RWPE1 (cell line): ENCODE measurements around the gene IKZF3.
"Not testable (repeated sequence)": the region's sequence is repeated elsewhere in the genome, so short reads cannot be mapped to it uniquely, and the experiment has no call there.

ENCODE experiments used
- CTCF ChIA-PET: fragments of 350-600 bp; sonication (Branson Sonifier 250); formaldehyde crosslinking; extraction: SDS; loops from one replicate; lab custom pipeline; 2021; lab: Yijun Ruan, JAX
- POLR2A ChIA-PET: fragments of 400-600 bp; formaldehyde crosslinking; extraction: SDS; loops from one replicate; lab custom pipeline; 2020; ENCODE audit warnings: antibody characterized with exemption; ENCODE audit not compliant: low non-redundant PET; lab: Yijun Ruan, JAX
- DNase-seq: peaks from one replicate; pipeline ENCODE4 v3.0.0; 2012; ENCODE audit warnings: low spot score
- H3K27ac ChIP-seq: fragments of 450-650 bp; 2 replicates; pipeline ENCODE4 v1.5.1; 2017
- CTCF ChIP-seq: fragments of 450-650 bp; conservative IDR thresholded peaks from 2 replicates; pipeline ENCODE4 v1.5.1; 2017; ENCODE audit warnings: low read depth, mild to moderate bottlenecking

IKZF3 gene

GRCh38 chr17:39752241-39752881 lies 111.8 kb downstream of the IKZF3 start:
- TF ChIP-seq CTCF, result no peak
- ChIA-PET CTCF (interaction anchor here (0.6 to 3.8 kb wide), 6 partner anchors 15 to 223 kb away, joined by 4 to 21 read pairs (median 6); partner anchors contain the start of gene MIEN1), POLR2A (no interaction called here)
- peak overlapping the region; percentile 90 for H3K27ac ChIP-seq
- no peak for DNase-seq

GRCh38 chr17:39751637-39752036 lies 112.5 kb downstream of the IKZF3 start:
- POLR2A ChIA-PET, result interaction anchor here (0.5 kb wide), 1 partner anchor 35 kb away, joined by 4 read pairs; no protein-coding TSS in a partner anchor

GRCh38 chr17:39751016-39751543 lies 113.0 kb downstream of the IKZF3 start:
- no peak for DNase-seq
- no peak for TF ChIP-seq CTCF
- CTCF ChIA-PET, result interaction anchor here (0.6 to 1.4 kb wide), 4 partner anchors 17 to 130 kb away, joined by 3 to 4 read pairs (median 3); partner anchors contain the start of gene TCAP
- H3K27ac ChIP-seq, result peak overlapping the region; percentile 90
- POLR2A ChIA-PET, result interaction anchor here (0.5 to 1.0 kb wide), 2 partner anchors 11 to 35 kb away, joined by 3 to 4 read pairs; no protein-coding TSS in a partner anchor

More at GRCh38 chr17:39751637-39752036, 112.5 kb downstream of the IKZF3 start:
- H3K27ac ChIP-seq, result peak overlapping the region; percentile 90
- no peak for TF ChIP-seq CTCF
- CTCF ChIA-PET, result interaction anchor here (0.6 to 1.2 kb wide), 3 partner anchors 18 to 112 kb away, joined by 3 to 6 read pairs (median 3); partner anchors contain the start of gene TCAP
- no peak for DNase-seq

GRCh38 chr17:39750131-39751015 lies 113.7 kb downstream of the IKZF3 start:
- peak; percentile 36 for DNase-seq
- H3K27ac ChIP-seq, result peak overlapping the region; percentile 90
- ChIA-PET CTCF (interaction anchor here (0.6 to 1.4 kb wide), 4 partner anchors 82 to 129 kb away, joined by 3 to 4 read pairs (median 3); no protein-coding TSS in a partner anchor), POLR2A (interaction anchor here (1.0 kb wide), 1 partner anchor 11 kb away, joined by 3 read pairs; no protein-coding TSS in a partner anchor)
- no peak for TF ChIP-seq CTCF

DNA sequence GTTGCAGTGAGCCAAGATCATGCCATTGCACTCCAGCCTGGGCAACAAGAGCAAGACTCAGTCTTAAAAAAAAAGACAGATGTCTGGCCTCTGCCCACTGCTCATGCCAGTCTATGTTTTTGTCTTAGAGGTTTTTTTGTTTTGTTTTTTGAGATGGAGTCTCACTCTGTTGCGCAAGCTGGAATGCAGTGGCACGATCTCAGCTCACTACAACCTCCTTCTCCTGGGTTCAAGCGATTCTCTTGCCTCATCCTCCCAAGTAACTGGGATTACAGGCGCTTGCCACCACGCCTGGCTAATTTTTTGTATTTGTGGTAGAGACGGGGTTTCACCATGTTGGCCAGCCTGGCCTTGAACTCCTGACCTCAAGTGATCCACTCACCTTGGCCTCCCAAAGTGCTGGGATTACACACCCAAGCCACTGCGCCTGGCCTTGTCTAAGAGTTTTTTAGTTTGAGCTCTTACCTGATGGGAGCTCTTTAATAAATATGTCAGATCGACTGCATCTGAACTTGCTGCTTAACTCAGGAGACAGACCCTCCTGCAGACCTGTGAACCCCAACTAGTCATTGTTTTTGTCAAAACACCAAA lies 115.6 kb downstream of the IKZF3 start:
- CTCF ChIA-PET, DNase-seq, H3K27ac ChIP-seq: not testable (repeated sequence)
- POLR2A ChIA-PET, result interaction anchor here (0.6 kb wide), 1 partner anchor 437 kb away, joined by 5 read pairs; no protein-coding TSS in a partner anchor

- CTCF ChIA-PET, result no interaction called here
- no peak for DNase-seq
- POLR2A ChIA-PET, result interaction anchor here (0.6 kb wide), 1 partner anchor 438 kb away, joined by 5 read pairs; no protein-coding TSS in a partner anchor
Observed at GRCh38 chr17:39747745-39748144, 116.4 kb downstream of the IKZF3 start.

More at GRCh38 chr17:39747745-39748144, 116.4 kb downstream of the IKZF3 start:
- no peak for TF ChIP-seq CTCF
- H3K27ac ChIP-seq, result no peak overlapping the region
